Stimulated activated effector memory CD8-positive, alpha-beta T cell treated with anti-CD3 and anti-CD28 coated beads, Interleukin-12 subunit alpha, Interleukin-12 subunit beta, amount 100 ng/mL, for 72 hours (primary cell): Measurements from ENCODE around the gene TIAM1.

Source experiments
- ATAC-seq: fragments of 150-1000 bp; cut with Tn5 transposase; 2 replicates; pipeline ENCODE4 v1.10.0; 2021
- DNase-seq, 2 donors: peaks; one replicate each; pipeline ENCODE4 v3.0.0; 2021 to 2022; ENCODE audit warnings: low spot score in 2 of 2
- H3K27ac Mint-ChIP-seq: one replicate; pipeline ENCODE4 v1.8.0; 2022; ENCODE audit warnings: mild to moderate bottlenecking, mixed read lengths
- H3K36me3 Mint-ChIP-seq: one replicate; pipeline ENCODE4 v1.8.0; 2022; ENCODE audit warnings: mild to moderate bottlenecking, mixed read lengths
- H3K4me1 Mint-ChIP-seq: one replicate; pipeline ENCODE4 v1.8.0; 2022; ENCODE audit warnings: mixed read lengths
- H3K4me3 Mint-ChIP-seq: one replicate; pipeline ENCODE4 v1.8.0; 2022; ENCODE audit warnings: mild to moderate bottlenecking, mixed read lengths
- H3K9me3 Mint-ChIP-seq: one replicate; pipeline ENCODE4 v1.8.0; 2022; ENCODE audit warnings: mixed read lengths

Gene TIAM1

DNA sequence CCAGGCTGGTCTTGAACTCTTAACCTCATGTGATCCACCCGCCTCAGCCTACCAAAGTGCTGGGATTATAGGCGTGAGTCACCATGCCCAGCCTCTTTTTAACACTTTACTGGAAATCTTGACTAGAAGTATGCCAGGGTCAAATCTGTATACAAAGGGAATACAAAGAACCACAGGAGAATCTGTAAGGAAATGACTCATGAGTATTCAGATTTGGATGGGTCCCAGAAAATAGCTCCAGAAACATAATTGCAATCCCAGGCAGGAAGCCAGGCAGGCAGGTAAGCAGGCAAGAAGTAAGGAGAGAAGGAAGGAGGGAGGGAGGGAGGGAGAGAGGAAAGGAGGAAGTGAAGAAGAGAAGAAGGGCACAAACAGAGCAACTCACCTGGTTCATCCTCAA is 22.8 kb upstream of the TIAM1 start:
- Mint-ChIP-seq H3K36me3 (no peaks in the 10 kb centered on the region), H3K4me3 (no peak overlapping the region), H3K9me3 (no peaks in the 10 kb centered on the region), H3K27ac (no peak overlapping the region), H3K4me1 (peaks cover 19% of the 10 kb centered on the region)
- DNase-seq, result no peak
- no peak for ATAC-seq

DNA sequence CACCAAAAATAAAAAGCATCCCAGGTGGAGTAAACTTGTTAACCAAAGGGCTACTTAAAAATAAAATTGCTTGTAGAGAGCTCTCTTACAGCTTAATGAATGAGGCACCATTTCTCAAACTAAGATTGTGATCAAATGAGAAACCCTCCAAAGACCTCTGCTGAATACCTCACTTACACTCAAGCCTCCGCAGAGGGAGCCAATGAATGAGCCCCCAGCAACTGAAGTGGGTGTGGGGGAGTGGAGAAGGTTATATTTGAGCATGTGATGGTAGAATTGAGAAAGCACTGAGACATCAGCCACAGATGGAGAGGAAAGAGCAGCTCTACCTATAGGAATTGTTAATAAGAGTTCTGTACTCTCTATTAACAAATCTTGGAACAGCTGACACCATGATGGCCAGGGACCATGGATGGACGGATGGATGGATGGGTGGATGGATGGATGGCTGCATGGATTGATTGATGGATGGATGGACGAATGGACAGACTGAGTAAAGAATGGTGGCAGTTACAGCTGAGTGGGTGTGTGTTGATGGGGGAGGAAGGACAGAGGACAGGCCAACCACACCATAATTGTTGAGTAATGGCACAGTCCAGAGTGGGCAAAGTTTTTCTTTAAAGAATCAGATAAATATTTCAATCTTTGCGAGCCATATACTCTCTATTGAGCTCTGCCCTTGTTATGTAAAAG is 20.3 kb upstream of the TIAM1 start:
- DNase-seq (no peak), ATAC-seq (peak; percentile 58)
- no peak overlapping the region for H3K4me3 Mint-ChIP-seq
- H3K36me3 Mint-ChIP-seq, result no peaks in the 10 kb centered on the region
- no peak overlapping the region for H3K27ac Mint-ChIP-seq
- H3K9me3 Mint-ChIP-seq, result peaks cover 6% of the 10 kb centered on the region
- peaks cover 19% of the 10 kb centered on the region for H3K4me1 Mint-ChIP-seq

DNA sequence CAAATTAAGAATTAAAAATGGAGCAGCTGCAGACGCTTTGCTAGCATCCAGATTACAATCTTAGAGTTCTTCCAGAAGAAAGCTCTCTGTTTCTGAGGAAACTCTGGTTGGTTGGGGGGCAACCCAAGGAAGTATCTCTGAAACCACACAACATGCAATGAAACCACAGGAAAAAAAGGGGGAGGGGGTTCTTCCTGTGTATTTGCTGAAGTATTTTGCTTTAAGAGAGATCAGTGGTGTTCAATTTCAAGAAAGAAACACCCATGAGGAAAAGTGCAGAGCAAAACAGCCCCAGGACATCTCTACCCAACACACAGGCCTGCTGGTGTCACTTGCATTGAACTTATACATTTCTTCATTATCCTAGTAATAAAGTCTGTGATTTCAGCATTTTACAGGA is 19.7 kb upstream of the TIAM1 start:
- H3K9me3 Mint-ChIP-seq, result peaks cover 6% of the 10 kb centered on the region
- H3K4me1 Mint-ChIP-seq, result peaks cover 19% of the 10 kb centered on the region
- no peak overlapping the region for H3K27ac Mint-ChIP-seq
- ATAC-seq (no peak), DNase-seq (no peak)
- H3K4me3 Mint-ChIP-seq, result no peak overlapping the region
- no peaks in the 10 kb centered on the region for H3K36me3 Mint-ChIP-seq

DNA sequence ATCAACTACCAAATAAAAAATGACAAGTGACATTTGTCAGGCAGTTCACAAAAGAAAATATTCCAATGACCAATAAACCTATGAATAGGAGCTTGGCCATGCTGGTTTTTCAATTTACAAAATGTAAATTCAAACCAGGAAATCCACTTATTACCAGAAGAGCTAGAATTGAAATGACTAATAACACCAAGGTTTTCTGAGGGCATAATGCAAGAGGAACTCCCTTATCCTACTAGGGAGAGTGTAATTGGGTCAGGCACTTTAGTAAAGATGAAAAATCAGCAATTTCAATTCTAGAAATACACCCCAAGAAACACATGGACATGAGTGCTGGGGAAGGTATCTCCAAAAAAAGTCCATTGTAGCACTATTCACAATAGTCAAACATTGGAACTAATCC is 16.7 kb upstream of the TIAM1 start:
- ATAC-seq, result no peak
- DNase-seq, result no peak
- H3K4me3 Mint-ChIP-seq, result no peak overlapping the region
- H3K9me3 Mint-ChIP-seq, result peaks cover 6% of the 10 kb centered on the region
- peaks cover 22% of the 10 kb centered on the region for H3K4me1 Mint-ChIP-seq
- no peak overlapping the region for H3K27ac Mint-ChIP-seq
- H3K36me3 Mint-ChIP-seq, result no peaks in the 10 kb centered on the region

DNA sequence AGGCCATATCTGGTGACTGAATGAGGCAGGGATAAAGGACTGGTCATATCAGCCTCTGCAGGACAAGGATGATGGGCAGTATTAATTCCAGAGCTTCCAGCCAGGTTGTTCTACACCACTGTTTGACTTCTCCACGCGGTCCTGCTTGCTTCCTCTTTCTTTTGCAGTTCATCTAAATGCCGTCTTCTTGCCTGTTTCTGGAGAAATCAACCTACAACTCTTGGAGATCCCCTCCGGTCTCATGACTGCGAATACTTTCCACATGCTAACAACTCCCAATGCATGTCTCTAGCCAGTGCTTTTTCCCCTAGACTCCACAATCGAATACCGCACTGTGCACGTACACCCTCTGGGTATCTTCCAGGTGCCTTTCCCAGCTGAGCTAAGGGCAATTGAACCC is 14.1 kb upstream of the TIAM1 start:
- no peak overlapping the region for H3K27ac Mint-ChIP-seq
- peaks cover 8% of the 10 kb centered on the region for H3K36me3 Mint-ChIP-seq
- H3K4me1 Mint-ChIP-seq, result peaks cover 11% of the 10 kb centered on the region
- H3K4me3 Mint-ChIP-seq, result no peak overlapping the region
- DNase-seq, result no peak
- H3K9me3 Mint-ChIP-seq, result peaks cover 6% of the 10 kb centered on the region
- no peak for ATAC-seq

DNA sequence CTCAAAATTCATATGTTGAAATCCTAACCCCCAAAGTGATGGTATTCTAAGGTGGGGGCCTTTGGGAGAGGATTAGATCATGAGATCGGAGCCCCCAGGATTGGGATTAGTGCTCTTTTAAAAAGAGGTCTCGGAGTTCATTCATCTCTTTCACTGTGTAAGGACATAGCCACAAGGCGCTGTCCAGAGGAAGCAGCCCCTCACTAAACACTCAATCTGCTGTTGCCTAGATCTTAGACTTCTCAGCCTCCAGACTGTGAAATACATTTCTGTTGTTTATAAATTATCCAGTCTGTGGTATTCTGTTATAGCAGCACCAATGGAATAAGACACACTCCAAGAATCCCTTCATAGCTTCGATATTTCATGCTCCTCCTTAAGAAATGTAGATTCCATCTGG is 12.4 kb upstream of the TIAM1 start:
- Mint-ChIP-seq H3K9me3 (peaks cover 6% of the 10 kb centered on the region), H3K36me3 (peaks cover 8% of the 10 kb centered on the region), H3K4me1 (peaks cover 12% of the 10 kb centered on the region), H3K4me3 (no peak overlapping the region), H3K27ac (no peak overlapping the region)
- ATAC-seq (no peak), DNase-seq (no peak)

DNA sequence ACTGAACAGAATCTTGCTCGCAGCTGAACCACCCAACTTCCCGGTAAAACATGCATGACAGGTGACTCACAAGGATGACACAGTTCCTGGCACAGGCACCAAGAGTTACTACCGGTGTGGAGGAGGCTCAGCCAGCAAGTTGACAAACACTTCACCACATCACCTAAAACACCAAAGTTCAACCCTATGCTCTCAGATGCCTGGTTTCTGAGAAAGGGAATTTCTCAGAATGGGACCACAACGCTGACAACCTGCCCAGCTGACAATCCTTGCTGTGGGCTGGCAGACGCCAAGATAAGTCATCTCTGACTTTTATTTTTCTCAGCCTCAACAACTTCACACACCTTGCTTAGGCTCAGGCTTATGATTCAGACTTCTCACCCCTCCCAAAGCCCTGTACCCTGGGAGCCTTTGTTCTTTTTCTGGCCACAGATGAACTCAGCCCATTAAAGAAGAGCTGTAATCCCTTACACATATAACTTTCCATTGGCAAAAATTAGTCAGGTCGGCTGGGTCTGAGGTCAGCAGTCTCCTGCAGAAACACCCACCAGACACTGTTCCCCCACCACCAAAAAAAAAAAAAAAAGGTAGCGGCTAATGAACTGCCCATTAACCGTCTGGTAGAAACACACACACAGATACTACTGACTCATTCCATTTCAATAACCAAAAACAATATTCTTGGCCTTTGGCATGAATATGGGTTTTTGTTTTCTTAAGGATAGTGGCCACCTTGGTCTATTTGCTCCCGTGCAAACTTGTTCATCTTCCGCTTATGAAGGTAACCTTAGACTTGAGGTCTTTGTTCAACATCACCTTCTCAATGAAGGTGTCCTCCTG is 10.8 kb upstream of the TIAM1 start:
- Mint-ChIP-seq H3K4me3 (no peak overlapping the region), H3K27ac (peak overlapping the region; percentile 35), H3K4me1 (peaks cover 12% of the 10 kb centered on the region), H3K9me3 (peaks cover 6% of the 10 kb centered on the region), H3K36me3 (peaks cover 8% of the 10 kb centered on the region)
- ATAC-seq (peak; percentile 94), DNase-seq (peak; percentile 27 to 76)

DNA sequence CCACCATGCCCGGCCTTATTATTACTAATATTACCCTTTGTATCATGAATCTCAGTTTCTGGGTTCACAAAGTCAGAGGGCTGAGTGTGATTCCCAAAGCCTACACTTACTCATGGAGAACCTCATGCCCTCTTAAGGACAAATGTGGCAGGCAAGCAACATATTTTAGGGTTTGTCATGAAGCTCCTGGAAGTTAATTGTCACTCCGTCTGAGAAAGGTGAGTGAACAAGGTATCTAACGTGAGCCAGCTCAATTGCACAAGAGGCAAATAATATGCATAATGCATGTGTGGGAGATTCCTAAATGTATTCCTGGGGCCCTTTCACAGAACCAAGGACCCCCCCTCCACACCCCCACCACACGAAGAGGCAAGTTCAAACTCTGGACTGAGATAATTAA is 10.1 kb upstream of the TIAM1 start:
- H3K9me3 Mint-ChIP-seq, result peaks cover 2% of the 10 kb centered on the region
- H3K36me3 Mint-ChIP-seq, result peaks cover 8% of the 10 kb centered on the region
- H3K4me3 Mint-ChIP-seq, result no peak overlapping the region
- no peak for DNase-seq
- peak overlapping the region; percentile 35 for H3K27ac Mint-ChIP-seq
- H3K4me1 Mint-ChIP-seq, result peaks cover 12% of the 10 kb centered on the region
- no peak for ATAC-seq

DNA sequence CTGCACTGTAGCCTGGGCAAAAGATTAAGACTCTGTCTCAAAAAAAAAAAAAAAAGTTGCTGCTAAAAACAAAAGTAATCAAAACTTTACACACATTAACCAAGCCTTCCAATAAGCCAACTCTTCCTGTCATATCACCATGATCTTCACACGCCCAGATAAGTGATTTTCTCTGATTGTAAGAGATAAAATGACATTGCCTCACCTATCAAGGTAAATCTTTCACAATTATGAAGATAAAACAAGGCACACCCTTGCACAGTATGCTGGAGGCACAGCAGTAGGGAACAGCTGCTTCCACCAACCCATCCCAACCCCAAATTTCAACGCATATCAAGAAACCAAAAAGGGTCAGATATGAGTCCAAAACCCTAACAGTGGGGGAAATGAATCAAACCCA is 8.8 kb upstream of the TIAM1 start:
- no peak for DNase-seq
- ATAC-seq, result no peak
- Mint-ChIP-seq H3K36me3 (peaks cover 8% of the 10 kb centered on the region), H3K4me1 (peaks cover 12% of the 10 kb centered on the region), H3K4me3 (no peak overlapping the region), H3K27ac (peak overlapping the region; percentile 53), H3K9me3 (peaks cover 2% of the 10 kb centered on the region)

DNA sequence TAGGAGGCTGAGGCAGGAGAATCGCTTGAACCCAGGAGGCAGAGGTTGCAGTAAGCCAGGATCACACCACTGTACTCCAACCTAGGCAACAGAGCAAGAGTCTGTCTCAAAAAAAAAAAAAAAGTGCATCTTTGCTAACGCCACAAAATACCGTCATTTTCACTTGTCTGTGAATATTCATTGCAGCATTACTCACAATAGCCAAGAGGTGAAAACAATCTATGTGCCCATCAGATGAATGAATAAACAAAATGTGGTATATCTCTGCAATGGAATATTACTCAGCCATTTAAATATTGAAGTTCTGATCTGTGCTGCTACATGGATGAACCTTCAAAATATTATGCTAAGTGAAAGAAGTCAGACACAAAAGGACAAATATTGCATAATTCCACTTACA is 7.9 kb upstream of the TIAM1 start:
- Mint-ChIP-seq H3K4me3 (no peak overlapping the region), H3K27ac (no peak overlapping the region), H3K36me3 (peaks cover 8% of the 10 kb centered on the region), H3K9me3 (peaks cover 2% of the 10 kb centered on the region), H3K4me1 (peaks cover 12% of the 10 kb centered on the region)
- ATAC-seq (peak; percentile 27), DNase-seq (no peak)

DNA sequence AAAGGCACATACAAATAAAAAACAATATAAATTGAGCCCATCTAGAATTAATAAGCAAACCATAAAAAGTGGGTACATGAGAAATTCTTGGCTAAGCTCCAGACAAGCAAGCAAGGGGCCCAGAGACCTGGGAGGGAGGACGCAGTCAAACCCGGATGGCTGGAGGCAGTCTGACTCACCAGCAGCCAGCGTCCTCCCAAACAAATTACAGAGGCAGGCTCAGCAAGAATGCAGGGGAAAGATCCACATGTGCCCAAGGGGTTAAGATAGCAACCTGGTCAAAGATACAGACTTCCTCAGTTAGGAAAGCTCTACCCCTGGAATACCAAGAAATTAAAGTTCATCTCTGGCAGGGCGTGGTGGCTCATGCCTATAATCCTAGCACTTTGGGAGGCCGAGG is 7.4 kb upstream of the TIAM1 start:
- no peak overlapping the region for H3K4me3 Mint-ChIP-seq
- peaks cover 16% of the 10 kb centered on the region for H3K4me1 Mint-ChIP-seq
- ATAC-seq (no peak), DNase-seq (no peak)
- H3K9me3 Mint-ChIP-seq, result peaks cover 2% of the 10 kb centered on the region
- H3K27ac Mint-ChIP-seq, result peak overlapping the region; percentile 9
- H3K36me3 Mint-ChIP-seq, result peaks cover 8% of the 10 kb centered on the region

DNA sequence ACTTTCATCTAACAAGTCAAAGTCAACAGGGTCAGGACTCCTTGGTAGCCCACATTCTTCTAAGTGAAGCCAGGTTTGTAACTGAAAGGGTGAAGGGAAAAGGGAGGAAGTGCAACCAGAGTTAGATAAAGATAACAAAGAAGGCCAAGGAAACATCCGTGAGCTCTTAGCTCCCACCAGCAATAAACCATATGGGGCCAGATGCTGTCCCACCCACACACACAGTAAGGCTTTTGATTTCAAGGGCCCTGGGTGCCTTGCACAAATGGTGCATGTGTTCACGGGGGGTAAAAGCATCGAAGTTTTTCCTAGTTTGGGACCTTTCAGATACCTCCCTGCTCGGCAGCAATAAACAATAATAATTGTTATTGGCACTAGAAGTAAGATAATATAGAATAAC is 5.1 kb upstream of the TIAM1 start:
- Mint-ChIP-seq H3K36me3 (no peaks in the 10 kb centered on the region), H3K9me3 (peaks cover 2% of the 10 kb centered on the region), H3K4me3 (no peak overlapping the region), H3K4me1 (peaks cover 18% of the 10 kb centered on the region), H3K27ac (no peak overlapping the region)
- no peak for DNase-seq
- no peak for ATAC-seq

DNA sequence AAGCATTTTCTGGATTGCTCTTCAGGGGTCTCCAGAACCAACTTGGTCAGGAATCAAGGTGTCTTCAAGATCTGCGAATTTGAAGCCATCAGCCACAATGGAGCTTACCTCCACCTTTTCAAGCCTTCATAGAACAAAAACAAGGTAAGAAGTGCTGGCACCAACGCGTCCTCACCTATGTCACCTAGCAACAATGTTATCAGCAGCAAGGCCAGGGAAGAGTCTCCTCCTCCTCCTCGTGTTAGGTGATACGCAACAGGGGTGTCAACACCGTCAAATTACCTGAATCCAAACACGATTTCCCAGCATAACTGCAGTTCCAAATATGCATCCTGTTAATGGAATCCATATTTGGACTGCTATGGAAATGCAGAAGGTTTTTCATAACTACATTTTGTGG is 4.1 kb upstream of the TIAM1 start:
- no peaks in the 10 kb centered on the region for H3K36me3 Mint-ChIP-seq
- no peak overlapping the region for H3K27ac Mint-ChIP-seq
- ATAC-seq (no peak), DNase-seq (no peak)
- H3K4me1 Mint-ChIP-seq, result peaks cover 27% of the 10 kb centered on the region
- H3K4me3 Mint-ChIP-seq, result no peak overlapping the region
- peaks cover 2% of the 10 kb centered on the region for H3K9me3 Mint-ChIP-seq

DNA sequence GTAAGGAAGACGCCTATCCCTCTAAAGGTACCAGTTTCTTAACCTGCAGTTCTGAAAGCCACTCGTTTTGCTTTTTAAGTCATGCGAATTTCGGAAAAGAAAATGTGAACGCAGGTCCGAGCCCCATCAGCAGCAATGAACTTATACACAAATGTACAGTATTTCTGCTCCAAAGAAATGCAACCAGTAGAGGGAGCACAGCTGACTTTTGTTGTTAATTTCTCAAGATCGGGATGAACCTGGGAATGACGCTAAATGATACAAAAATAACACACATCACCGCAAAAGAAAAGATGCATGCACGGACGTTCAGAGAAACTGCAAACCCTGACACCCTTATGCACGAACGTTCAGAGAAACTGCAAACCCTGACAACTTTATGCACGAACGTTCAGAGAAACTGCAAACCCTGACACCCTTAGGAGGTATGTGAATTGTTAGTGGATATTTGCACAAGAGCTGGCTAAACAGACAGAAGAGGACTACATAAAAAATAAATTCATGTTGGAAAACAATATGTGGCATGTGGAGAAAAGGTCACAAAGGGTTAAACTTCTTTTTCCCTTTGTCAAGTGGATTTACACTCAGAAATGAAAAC is 3.5 kb upstream of the TIAM1 start:
- DNase-seq, result no peak
- H3K9me3 Mint-ChIP-seq, result peaks cover 2% of the 10 kb centered on the region

DNA sequence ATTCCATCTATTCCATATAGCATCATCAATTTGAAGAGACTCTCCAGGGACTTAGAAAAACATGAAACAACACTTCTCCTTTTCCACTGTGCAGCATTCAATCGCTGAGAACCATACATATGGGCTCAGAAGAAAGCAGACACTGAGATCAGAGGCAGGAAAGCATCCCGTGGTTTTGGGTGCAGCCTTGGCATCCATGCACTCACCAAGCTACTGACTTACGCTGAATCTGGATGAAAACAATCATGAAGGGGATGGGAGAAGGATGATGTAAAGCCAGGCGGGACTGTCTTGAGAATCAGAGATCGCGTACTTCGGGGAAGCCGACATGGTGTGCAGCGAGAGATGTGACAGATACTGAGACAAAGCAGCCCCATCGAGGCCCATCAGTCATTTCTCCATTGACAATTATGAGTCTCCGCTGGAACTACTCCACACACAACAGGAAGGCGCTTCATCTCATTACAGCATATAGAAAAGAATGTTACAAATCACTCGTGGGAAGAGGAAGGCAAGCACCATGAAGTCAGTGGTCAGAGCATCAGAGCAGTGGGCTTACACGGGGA is 2.3 kb upstream of the TIAM1 start:
- Mint-ChIP-seq H3K4me1 (peaks cover 24% of the 10 kb centered on the region), H3K4me3 (no peak overlapping the region), H3K9me3 (peaks cover 2% of the 10 kb centered on the region), H3K36me3 (no peaks in the 10 kb centered on the region), H3K27ac (no peak overlapping the region)
- no peak for DNase-seq
- peak; percentile 85 for ATAC-seq

More for the DNA sequence above, 3.5 kb upstream of the TIAM1 start:
- Mint-ChIP-seq H3K36me3 (no peaks in the 10 kb centered on the region), H3K27ac (no peak overlapping the region), H3K4me3 (no peak overlapping the region), H3K4me1 (peaks cover 24% of the 10 kb centered on the region)
- no peak for ATAC-seq
